A673 (cell line): ENCODE results near the gene HK2.

Experiments
- CTCF ChIP-seq: fragments of 300-800, 200-600 bp; sonication (generic); conservative IDR thresholded peaks from 2 replicates; pipeline ENCODE4 v1.5.1; 2017; ENCODE audit warnings: low read depth, mild to moderate bottlenecking, antibody characterized with exemption, low read length, moderate library complexity, mixed read lengths
- EZH2 ChIP-seq: fragments of 200-600 bp; sonication (generic); IDR thresholded peaks from 2 replicates; pipeline ENCODE4 v1.6.1; 2017; ENCODE audit warnings: borderline replicate concordance, low read depth, mild to moderate bottlenecking, mixed read lengths, antibody characterized with exemption, low read length; ENCODE audit not compliant: poor library complexity, severe bottlenecking

GRCh38 chr2:74817304-74817675 lies 16.6 kb upstream of the HK2 start:
- TF ChIP-seq CTCF: no peak
- no peak for TF ChIP-seq EZH2
